NT2/D1 (cell line): ENCODE results near the gene TEX14.
A peak's percentile ranks its signal among the peaks of the same experiment; 100 is the strongest.
"Not testable (repeated sequence)": the region's sequence is repeated elsewhere in the genome, so short reads cannot be mapped to it uniquely, and the experiment has no call there.

ENCODE experiments used
- DNase-seq: peaks from one replicate; pipeline ENCODE4 v3.0.0-alpha.2; 2011; ENCODE audit warnings: low read depth, low spot score
- H3K27me3 ChIP-seq: 2 replicates; pipeline ENCODE4 v1.6.0; 2011; ENCODE audit warnings: mild to moderate bottlenecking; ENCODE audit not compliant: insufficient read length, insufficient read depth
- H3K36me3 ChIP-seq: 2 replicates; pipeline ENCODE4 v1.6.1; 2011; ENCODE audit warnings: mild to moderate bottlenecking, low read length, mixed read lengths; ENCODE audit not compliant: insufficient read depth, insufficient read length
- H3K4me1 ChIP-seq: 2 replicates; pipeline ENCODE4 v1.5.1; 2011; ENCODE audit not compliant: insufficient read depth, insufficient read length
- H3K4me3 ChIP-seq: 2 replicates; pipeline ENCODE4 v1.5.1; 2011; ENCODE audit warnings: low read depth; ENCODE audit not compliant: insufficient read length
- H3K9ac ChIP-seq: 2 replicates; pipeline ENCODE4 v1.6.0; 2011; ENCODE audit warnings: low read depth; ENCODE audit not compliant: insufficient read length
- H3K9me3 ChIP-seq: 2 replicates; pipeline ENCODE4 v1.5.1; 2011; ENCODE audit warnings: mild to moderate bottlenecking, low read length; ENCODE audit not compliant: insufficient read depth
- SUZ12 ChIP-seq: IDR thresholded peaks from 2 replicates; pipeline ENCODE4 v1.6.1; 2011; ENCODE audit not compliant: insufficient read length, insufficient read depth; ENCODE audit errors: extremely low read depth
- YY1 ChIP-seq: IDR thresholded peaks from 2 replicates; pipeline ENCODE4 v1.6.1; 2011; ENCODE audit not compliant: insufficient read length, insufficient read depth
- ZNF274 ChIP-seq: IDR thresholded peaks from 2 replicates; pipeline ENCODE4 v1.6.1; 2011; ENCODE audit warnings: mild to moderate bottlenecking, low read depth, low read length

Gene TEX14

GRCh38 chr17:58565389-58566311 lies 126.2 kb downstream of the TEX14 start:
- Histone ChIP-seq H3K27me3 (no peaks in the 10 kb centered on the region), H3K9me3 (no peaks in the 10 kb centered on the region), H3K36me3 (no peaks in the 10 kb centered on the region), H3K4me3 (no peak overlapping the region), H3K9ac (no peak overlapping the region), H3K4me1 (peaks cover 5% of the 10 kb centered on the region)
- TF ChIP-seq SUZ12 (no peak), ZNF274 (no peak), YY1 (no peak)
- DNase-seq: peak; percentile 30

GRCh38 chr17:58564971-58565370 lies 126.9 kb downstream of the TEX14 start:
- no peak for TF ChIP-seq YY1
- Histone ChIP-seq H3K27me3 (no peaks in the 10 kb centered on the region), H3K9ac (no peak overlapping the region), H3K4me1 (peaks cover 5% of the 10 kb centered on the region), H3K4me3 (no peak overlapping the region), H3K36me3 (no peaks in the 10 kb centered on the region), H3K9me3 (no peaks in the 10 kb centered on the region)
- DNase-seq: no peak

GRCh38 chr17:58564243-58564642 lies 127.6 kb downstream of the TEX14 start:
- H3K4me1 ChIP-seq: peaks cover 5% of the 10 kb centered on the region
- TF ChIP-seq ZNF274 (no peak), YY1 (no peak), SUZ12 (no peak)
- H3K9me3 ChIP-seq: no peaks in the 10 kb centered on the region
- no peak overlapping the region for H3K4me3 ChIP-seq
- H3K9ac ChIP-seq: no peak overlapping the region
- DNase-seq: no peak
- no peaks in the 10 kb centered on the region for H3K36me3 ChIP-seq
- no peaks in the 10 kb centered on the region for H3K27me3 ChIP-seq

- no peaks in the 10 kb centered on the region for H3K27me3 ChIP-seq
- no peak overlapping the region for H3K4me3 ChIP-seq
- no peaks in the 10 kb centered on the region for H3K36me3 ChIP-seq
- H3K9ac ChIP-seq: no peak overlapping the region
- no peak for DNase-seq
- H3K9me3 ChIP-seq: no peaks in the 10 kb centered on the region
- no peaks in the 10 kb centered on the region for H3K4me1 ChIP-seq
- TF ChIP-seq ZNF274 (no peak), YY1 (no peak), SUZ12 (no peak)
Measured at GRCh38 chr17:58560511-58560910, 131.3 kb downstream of the TEX14 start.

GRCh38 chr17:58557981-58558380 lies 133.9 kb downstream of the TEX14 start:
- Histone ChIP-seq H3K36me3 (no peaks in the 10 kb centered on the region), H3K4me3 (no peak overlapping the region), H3K9me3 (no peaks in the 10 kb centered on the region), H3K4me1 (no peaks in the 10 kb centered on the region), H3K9ac (no peak overlapping the region), H3K27me3 (no peaks in the 10 kb centered on the region)
- no peak for DNase-seq
- TF ChIP-seq ZNF274: no peak
- TF ChIP-seq SUZ12: no peak
- TF ChIP-seq YY1: no peak

- H3K9me3 ChIP-seq: no peaks in the 10 kb centered on the region
- H3K9ac ChIP-seq: no peak overlapping the region
- no peak overlapping the region for H3K4me3 ChIP-seq
- H3K4me1 ChIP-seq: no peaks in the 10 kb centered on the region
- H3K27me3 ChIP-seq: no peaks in the 10 kb centered on the region
- TF ChIP-seq YY1 (no peak), SUZ12 (no peak), ZNF274 (no peak)
- no peaks in the 10 kb centered on the region for H3K36me3 ChIP-seq
- DNase-seq: no peak
Measured at GRCh38 chr17:58556833-58557250, 135.0 kb downstream of the TEX14 start.

GRCh38 chr17:58555109-58555508 lies 136.7 kb downstream of the TEX14 start:
- not testable (repeated sequence) for H3K27me3 ChIP-seq, DNase-seq, H3K4me1 ChIP-seq, H3K9ac ChIP-seq, H3K4me3 ChIP-seq, H3K9me3 ChIP-seq, H3K36me3 ChIP-seq
